NCI-H1694 treated with DMSO at 0.1 percent for 48 hours (cell line): ENCODE measurements around the gene NATD1.
"Not testable (repeated sequence)": the region's sequence is repeated elsewhere in the genome, so short reads cannot be mapped to it uniquely, and the experiment has no call there.

Experiments
- DNase-seq: peaks from one replicate; lab custom pipeline; 2025; lab: John Stamatoyannopoulos, UW

NATD1 gene

DNA sequence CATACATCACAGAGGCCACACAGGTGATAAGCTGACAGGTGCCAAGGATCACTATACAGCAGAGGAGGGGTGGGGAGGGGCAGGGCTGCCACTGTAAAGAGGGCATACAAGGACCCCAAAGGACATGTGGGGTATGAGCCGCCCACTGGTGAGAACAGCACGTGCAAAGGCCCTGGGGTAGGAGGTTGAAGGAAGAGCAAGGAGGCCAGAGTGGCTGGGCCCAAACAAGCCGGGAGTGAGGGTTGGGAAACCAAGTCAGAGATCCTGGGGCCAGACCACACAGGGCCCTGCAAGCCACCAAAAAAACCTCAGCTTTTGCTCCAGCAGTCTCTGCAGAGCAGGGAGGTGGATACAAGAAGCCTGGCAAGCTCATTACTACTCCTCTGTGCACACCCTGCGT lies 6.5 kb downstream of the NATD1 start:
- DNase-seq = no peak

DNA sequence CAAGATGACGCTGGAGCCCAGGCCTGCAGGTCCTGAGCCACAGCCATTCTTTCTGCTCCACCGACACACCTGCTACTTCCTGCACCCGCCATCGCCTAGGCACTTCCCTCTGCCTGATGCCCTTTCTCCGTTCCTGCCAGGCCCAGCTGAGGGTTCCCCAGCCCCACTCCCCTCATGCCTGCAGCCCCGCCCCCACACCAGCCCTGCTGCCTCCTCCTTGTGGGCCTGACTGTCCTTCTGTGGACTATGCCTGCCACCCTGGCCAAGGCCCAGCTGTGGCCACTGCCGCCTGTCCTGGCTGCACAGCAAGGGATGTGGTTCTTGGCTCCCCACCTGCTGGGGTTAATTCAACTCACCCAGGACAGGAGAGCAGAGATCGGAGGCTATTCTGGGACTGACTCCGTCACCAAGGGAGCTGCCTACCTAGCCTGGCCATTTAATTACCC lies 7.5 kb downstream of the NATD1 start:
- no peak for DNase-seq

DNA sequence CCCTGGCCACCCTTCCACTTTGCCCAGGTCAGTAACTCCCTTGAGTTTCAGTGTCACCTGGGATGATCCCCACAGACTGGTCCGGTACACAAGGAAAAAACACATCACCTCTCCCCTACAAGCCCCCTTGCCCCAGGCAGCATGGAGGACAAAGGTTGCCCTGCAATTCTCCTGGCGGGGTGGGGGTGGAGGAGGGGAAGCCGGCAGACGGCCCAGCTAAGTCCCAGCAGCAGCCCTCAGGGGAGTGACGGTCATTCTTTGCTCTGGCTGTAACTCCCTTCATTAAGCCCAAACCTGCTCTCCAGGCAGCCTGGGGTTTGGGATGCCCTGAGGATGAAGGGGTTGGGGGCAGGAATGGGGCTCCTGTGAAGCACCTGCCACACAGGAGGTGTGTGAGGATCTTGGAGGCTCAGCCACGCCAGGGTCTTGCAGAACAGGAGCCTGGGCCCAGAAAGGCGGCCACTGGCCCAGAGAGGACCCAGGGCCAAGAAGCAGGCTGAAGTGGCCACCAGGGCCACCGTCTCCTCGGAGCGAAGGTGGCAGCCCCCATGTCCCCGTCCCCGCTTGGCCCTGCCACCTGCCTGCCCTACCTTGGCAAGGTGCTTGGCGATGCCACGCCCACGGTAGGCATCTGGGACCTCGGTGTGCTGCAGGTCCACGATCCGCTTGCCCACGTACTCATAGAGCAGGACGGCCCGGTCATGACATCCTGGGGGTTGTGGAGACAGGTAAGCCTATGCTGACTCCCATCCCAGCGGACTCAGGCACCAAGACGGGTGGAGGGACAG lies 9.5 kb downstream of the NATD1 start:
- no peak for DNase-seq

DNA sequence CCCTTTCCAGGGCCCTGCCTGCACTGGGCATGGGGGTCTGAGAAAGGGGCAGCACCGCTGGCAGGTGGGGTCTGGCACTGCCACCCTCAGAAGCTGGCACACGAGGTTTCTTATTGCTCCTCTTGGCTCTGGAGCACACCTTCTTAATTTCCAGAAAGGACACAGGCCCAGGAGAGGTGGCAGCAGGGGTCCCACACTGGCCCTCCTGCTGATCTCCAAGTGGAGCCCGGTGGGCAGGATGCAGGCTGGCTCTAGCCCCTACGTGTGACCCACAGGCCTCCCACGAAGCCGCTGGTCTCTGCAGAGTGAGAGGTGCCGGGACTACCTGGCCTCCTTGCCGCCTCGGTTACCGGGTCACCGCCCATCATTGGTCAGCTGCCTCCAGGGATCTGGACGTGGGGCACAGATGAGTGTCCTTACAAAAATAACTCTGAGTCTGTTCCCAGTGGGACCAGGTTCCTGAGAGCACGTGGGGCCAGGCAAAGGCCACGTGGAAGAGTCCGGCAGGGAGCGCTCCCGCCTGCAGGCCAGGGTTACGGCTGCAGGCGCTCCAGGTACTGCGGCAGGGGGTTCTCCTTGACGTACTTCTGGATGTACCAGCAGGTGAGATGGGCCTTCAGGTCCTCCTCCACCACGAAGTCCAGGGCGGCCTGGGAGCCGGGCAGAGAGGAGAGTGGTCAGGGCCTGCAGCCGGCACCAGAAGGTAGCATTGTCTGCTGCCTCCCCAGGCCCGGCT lies 10.3 kb downstream of the NATD1 start:
- no peak for DNase-seq

DNA sequence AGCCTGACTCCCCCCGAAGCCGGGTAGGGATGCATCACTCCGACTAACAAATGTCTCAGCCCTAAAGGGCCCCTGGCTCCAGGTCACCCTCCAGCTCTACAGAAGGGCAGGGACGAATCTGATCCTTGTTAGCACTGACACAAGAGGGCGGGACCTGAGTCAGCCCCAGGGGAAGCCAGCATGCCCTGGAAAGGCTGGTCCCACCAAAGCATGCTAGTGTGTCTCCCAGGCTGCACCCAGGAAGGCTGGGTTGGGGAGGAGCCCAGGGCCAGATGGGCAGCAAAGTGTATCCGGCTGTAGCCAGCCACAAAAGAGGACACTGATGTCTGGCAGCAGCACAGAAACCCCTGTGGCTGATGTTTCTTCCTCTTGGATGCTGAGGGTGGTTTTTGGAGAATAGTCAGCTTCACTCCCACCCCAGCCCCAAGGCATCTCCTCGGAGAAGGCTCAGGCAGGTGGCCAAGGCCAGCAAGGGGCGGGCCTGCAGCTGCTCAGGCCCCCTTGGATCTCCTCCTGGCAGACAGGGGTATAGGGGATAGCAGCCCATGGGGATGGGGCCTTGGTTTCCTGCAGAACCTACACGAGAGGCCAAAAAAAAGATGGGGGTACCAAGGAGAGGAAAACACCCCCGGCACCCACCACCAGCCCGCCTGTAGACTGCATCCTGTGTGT lies 11.0 kb downstream of the NATD1 start:
- no peak for DNase-seq

DNA sequence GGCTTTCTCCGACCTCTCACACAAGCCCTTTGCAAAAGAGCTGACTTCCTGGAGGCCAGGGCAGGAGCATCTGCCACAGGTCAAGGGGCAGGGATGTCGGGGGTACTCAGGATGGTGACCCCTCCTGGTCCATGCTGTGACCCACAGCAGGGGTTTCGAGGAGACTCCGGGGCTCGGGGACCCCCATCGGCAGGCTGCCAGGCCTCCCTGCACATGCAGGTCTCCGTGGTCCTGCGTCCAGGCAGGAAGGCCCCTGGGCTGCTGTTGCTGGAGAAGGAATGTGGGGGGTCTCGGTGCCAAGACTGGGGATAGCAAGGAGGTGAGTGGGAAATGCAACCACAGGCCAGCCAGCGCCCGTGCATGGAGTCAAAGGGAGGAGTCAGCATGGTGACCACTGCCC lies 11.6 kb downstream of the NATD1 start:
- no peak for DNase-seq

DNA sequence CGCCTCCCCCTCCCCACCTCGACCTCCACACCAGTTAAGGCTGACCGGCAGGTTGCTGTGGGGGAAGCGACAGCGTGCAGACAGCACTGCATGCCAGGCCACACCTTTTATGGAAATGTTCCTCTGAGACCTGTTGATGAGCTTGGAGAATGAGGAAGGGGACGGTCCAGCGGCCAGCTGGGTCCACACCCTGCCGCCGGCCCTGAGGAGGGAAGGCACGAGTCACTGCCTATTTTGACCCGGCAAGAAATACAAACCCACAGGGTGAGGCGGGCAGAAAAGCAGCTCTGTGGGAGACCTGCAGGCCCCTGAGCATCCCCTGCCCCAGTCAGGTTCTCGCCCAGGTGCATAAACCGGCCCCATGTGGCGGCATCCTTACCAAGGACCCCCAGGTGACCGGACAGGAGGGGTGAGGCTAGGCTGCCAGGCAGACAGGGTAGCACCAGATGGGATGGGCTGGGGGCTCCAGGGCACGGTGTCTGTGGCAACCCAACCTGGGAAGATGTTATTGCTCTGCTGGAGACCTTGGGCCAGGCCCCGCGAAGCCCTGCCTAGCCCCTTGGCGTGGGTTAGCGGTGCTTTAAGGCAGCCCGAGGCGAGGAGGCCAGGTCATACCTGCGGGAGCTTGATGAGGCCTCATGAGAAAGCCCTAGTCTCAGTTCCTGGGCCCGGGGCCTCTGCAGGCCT lies 12.7 kb downstream of the NATD1 start:
- no peak for DNase-seq

DNA sequence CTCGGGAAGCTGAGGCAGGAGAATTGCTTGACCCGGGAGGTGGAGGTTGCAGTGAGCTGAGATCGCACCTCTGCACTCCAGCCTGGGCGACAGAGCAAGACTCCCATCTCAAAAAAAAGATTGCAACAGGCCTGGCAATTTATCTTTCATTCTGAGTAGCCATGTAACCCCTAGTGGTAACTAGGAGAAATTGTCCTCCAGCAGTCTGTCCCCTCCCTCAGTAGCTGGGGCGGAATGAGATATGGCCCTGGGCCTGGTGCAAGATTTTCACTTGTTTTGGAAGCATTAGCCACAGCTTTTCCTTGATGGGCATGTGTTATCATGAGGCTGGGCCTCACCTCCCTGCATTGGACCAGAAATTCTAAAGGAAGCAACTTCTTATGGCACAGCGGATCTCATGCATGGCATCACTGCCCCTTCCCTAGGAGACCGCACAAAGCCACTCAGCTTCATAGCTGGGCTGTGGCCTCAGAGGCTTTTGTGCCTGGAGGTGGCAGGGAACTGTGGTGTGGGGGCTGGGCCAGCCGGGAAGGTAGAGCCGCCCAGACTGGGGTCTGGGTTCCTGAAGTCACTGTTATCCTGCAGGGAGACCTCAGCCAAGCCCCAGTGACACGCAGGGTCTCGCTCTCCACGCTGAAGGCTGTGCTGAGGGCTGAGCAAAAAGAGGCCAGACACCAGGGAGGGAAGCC lies 13.4 kb downstream of the NATD1 start:
- peak; percentile 30 for DNase-seq

DNA sequence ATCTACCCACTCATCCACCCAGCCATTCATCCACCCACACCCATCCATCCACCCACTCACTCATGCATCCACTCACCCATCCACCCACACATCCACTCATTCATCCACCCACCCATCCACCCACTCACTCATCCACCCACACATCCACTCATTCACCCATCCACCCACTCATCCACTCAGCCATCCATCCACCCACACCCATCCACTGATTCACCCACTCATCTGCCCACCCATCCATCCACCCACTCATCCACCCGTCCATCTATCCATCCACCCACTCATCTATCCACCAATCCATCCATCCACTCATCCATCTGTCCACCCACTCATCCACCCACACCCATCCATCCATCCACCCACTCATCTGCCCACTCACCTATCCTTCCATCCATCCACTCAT lies 17.3 kb downstream of the NATD1 start:
- no peak for DNase-seq

DNA sequence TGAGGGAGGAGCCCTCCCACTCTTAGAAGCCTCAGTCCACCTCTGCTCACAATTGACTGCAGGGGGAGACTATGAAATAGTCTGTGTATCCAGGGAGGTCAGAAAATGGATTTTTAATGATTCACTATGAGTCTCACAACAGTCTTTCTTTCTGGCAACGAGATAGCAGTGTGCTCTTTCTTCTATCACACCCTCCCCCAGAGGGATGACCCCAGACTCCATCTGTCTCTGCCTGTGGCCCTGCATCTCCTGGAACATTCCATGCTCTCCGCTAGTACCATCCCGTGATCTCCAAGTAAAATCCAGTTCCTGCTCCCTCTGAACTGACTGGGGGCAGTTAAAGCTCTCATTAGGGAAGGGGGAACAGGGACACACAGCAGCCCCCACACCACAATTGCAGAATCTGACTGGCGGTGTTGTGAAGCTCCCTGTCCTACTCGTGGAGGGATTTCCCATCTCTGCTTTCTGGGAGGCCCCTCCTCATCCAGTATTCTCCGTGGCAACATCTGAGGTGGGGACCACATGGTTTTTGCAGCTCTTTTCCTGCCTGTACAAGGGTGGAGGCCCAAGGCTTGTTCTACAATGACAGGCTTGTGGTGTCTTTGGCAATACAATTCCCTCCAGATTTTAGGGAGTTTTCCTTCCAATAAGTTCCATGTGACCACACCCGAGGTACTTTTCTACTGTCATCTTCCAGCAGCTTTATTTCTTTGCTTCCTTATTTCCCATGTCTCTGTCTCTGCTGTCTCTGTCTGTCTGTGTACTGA lies 19.4 kb downstream of the NATD1 start:
- DNase-seq = no peak

DNA sequence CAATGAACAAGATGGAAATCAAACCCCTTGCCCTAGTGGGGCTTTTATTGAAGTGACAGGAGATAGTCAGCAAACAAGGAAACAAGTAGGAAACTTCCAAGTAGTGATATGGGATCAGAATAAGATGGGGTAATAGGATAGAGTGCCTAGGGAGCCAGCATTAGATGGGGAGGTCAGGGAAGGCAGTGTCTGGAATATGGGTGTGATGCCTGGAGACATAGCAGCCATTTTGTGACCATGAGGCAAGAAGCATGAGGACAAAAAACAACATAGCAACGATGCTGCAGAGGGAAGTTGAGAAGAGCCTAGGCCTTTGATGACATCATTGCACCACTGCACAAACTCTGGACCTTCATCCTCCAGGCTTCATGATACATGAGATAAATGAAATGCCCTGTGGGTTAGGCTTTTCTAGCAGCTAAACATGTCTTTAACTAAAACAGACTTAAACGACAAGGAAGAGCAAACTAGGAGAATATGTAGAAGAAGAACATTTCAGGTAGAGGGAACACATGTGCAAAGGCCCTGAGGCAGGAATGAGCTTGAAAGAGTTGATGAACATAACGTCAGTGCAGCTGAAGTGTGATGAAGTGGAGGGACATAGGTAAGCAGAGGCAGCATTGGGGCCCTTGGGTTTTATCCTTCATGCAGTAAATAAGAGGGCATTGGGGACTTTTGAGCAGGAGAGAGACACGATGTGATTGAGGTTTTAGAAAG lies 21.0 kb downstream of the NATD1 start:
- no peak for DNase-seq

DNA sequence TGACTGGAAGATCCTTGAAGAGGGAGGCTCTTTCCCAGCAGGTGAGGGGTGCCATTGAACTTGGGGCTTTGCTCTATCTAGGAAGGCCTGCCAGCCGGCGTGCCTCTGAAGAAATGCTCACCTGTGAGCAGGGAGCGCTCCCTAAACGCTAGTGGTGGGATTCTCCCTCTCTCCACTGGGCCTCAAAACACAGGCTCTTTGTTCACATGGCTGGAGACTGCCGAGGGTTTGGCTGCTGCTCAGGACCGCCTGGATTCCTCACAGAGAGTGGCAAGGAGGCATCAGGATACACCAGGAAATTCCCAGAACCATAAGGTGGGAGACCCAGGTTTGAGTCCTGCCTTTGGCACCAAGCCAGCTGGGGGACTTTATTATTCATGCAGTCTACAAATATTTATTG lies 21.7 kb downstream of the NATD1 start:
- DNase-seq = no peak

DNA sequence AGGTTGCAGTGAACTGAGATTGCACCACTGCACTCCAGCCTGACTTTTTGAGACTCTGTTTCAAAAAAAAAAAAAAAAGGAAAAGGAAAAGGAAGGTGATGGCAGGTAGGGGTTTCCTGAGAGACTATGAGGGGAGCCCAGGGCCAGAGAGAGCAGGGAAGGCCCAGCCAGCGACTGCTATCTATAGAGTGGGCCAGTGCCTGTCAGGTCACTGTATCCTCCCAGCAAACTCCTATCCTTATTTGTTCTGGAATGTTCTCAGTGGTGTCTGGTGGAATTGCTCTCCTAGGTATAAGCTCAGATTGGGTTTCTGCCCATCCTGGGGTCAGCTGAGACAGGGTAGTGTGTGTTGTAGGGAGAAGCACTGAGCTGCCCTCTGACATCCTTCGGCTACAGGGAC lies 24.4 kb downstream of the NATD1 start:
- DNase-seq = no peak

DNA sequence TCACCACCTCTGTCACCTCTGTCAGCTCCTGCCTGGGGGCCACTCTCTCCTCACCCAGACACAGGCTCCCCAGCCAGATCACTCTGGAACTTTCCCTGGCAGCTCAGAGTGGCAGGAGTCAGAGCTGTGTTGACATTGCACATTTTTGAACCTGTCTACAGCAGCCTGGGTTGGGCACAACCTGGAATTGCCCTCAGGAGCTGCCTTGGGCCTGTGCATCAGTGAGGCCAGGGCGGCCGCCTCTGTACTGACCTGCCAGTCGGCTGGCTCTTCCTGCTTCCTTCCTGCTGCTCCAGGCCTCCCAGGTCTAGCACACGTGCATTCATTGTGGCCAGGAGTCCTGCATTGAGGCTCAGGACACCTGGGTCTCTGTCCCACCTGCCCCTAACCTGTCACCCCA lies 25.1 kb downstream of the NATD1 start:
- DNase-seq = no peak

DNA sequence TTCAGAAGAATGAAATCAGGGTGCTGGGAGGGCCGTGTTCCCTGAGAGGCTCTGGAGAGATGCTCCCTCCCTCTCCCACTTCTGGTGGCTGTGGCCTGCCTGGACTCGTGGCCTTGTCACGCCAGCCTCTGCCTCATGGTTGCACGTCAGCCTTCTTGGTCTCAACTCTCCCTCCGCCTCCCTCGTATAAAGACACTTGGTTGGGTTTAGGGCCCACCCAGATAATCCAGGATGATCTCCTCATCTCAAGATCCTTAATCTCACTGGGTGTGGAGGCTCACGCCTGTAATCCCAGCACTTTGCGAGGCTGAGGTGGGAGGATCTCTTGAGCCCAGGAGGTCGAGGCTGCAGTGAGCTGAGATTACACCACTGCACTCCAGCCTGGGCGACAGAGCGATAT lies 25.9 kb downstream of the NATD1 start:
- DNase-seq = not testable (repeated sequence)

DNA sequence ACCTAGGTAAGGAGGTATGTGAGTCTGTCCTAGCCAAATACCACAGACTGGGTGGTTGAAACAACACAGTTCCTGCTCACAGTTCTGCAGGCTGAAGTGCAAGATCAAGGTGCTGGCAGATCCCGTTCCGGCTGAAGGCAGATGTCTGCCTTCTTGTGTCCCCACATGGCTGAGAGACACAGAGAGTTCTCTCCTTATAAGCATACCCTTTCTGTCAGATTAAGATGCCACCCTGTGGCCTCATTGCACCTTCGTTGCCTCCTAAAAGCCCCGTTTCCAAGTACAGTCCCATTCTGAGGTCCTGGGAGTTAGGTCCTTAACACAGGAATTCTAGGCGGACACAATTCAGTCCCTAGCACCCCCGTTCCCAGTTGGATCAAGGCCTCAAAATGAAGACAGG lies 30.1 kb downstream of the NATD1 start:
- no peak for DNase-seq

DNA sequence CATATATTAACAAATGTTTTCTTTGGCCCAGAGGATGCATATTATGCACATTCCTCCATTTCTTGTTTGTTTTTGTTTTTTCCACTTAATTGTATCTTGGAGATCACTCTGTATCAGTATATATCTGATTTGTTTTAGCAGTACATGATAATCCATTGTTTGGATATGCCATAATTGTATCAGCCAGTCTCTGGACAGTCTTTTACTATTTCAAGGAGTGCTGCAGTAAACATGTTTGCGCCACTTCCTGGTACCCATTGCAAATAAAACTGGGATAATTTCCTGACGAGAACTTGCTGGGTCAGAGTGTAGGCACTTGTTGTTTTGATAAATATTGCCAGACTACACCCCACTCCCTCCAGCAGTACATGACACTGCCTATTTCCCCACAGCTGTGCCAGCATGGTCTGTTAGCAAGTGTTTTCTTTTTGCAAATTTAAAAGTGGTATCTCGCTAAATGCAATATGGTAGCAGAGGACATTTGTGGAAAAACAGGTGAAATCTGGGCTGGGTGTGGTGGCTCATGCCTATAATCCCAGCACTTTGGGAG lies 34.3 kb downstream of the NATD1 start:
- no peak for DNase-seq

DNA sequence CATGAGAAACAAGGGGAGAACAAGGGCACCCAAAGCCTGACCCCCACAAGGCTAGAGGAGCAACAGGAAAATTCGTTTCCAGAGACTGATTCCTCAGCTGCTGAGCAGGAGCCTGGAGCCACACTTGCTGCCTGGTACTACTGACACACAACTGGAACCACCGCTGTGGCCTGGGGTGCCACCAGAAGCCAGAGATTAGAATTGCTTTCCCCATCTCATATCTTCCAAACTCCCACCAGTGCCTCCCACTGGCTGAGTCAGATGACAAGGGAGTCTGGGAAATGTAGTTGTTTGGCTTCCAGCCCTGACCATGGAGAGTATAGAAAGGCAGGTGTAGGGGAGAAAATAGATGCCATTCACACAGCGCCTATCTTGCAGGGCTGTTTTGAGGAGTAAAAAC lies 35.1 kb downstream of the NATD1 start:
- no peak for DNase-seq

DNA sequence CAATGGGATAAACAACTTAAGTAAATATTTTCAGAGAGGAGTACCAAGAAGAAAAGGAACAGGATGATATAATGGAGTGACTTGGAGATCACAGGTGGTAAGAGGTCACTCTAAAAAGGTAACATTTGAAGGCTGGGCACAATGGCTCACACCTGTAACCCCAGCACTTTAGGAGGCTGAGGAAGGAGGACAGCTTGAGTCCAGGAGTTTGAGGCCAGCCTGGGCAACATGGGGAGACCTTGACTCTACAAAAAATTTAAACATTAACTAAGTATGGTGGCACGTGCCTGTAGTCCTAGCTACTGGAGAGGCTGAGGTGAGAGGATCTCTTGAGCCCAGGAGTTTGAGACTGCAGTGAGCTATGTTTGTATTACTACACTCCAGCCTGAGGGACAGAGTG lies 35.9 kb downstream of the NATD1 start:
- no peak for DNase-seq

DNA sequence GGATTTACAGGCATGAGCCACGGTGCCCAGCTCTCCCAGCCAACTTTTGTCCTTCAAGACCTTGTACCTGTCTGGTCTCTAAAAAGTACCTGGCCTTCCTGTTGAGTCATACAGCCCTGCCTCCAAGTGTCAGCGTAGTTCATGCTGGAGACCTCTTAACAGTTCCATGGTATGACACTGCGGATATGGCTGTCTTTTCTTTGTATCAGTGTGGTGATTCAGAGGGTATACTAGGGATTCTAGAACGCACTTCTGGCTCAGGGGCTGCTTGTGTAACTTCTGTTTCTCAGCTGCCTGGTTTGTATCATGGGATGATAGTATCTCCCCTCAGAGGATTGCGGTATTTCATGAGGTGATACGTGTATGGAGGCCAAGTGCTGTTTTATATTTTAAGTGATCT lies 37.3 kb downstream of the NATD1 start:
- DNase-seq = no peak
